HG03460 (cell line): ENCODE data around the gene CARNS1.
A peak's percentile ranks its signal among the peaks of the same experiment; 100 is the strongest.
"Not testable (repeated sequence)": the region's sequence is repeated elsewhere in the genome, so short reads cannot be mapped to it uniquely, and the experiment has no call there.

Experiments used
- ATAC-seq: cut with Tn5 transposase; IDR thresholded peaks from one replicate; pipeline ENCODE4 v1.9.1; 2021; ENCODE audit not compliant: unreplicated experiment

The CARNS1 gene

GRCh38 chr11:67423891-67424613, 8.6 kb downstream of the CARNS1 start:
- no peak for ATAC-seq

GRCh38 chr11:67427364-67427859, 11.9 kb downstream of the CARNS1 start:
- not testable (repeated sequence) for ATAC-seq

GRCh38 chr11:67428052-67429001, 12.8 kb downstream of the CARNS1 start, which contains the start of gene RPS6KB2:
RPS6KB2 (plus strand) TSS chr11:67428494; CDS start chr11:67428546, 52 bp downstream.
- ATAC-seq: peak; percentile 81

GRCh38 chr11:67429038-67429668, 13.7 kb downstream of the CARNS1 start:
- no peak for ATAC-seq

GRCh38 chr11:67429722-67430121, 14.2 kb downstream of the CARNS1 start:
- no peak for ATAC-seq

- no peak for ATAC-seq
Measured at GRCh38 chr11:67431346-67432249, 16.1 kb downstream of the CARNS1 start.

- no peak for ATAC-seq
Measured at GRCh38 chr11:67432655-67433349, 17.3 kb downstream of the CARNS1 start.

- ATAC-seq: no peak
Measured at GRCh38 chr11:67433536-67434394, 18.3 kb downstream of the CARNS1 start.

GRCh38 chr11:67434395-67434881, 19.0 kb downstream of the CARNS1 start:
- ATAC-seq: no peak

GRCh38 chr11:67435031-67435726, 19.7 kb downstream of the CARNS1 start:
- no peak for ATAC-seq

- ATAC-seq: no peak
Measured at GRCh38 chr11:67435727-67436458, 20.4 kb downstream of the CARNS1 start.

- peak; percentile 40 for ATAC-seq
Measured at GRCh38 chr11:67436459-67437081, 21.1 kb downstream of the CARNS1 start.

- peak; percentile 36 for ATAC-seq
Measured at GRCh38 chr11:67437082-67437808, 21.8 kb downstream of the CARNS1 start, which contains the start of gene PTPRCAP. PTPRCAP (minus strand) TSS chr11:67437682; CDS start chr11:67437619, 63 bp downstream.

- ATAC-seq: no peak
Measured at GRCh38 chr11:67437809-67438157, 22.3 kb downstream of the CARNS1 start.

- no peak for ATAC-seq
Measured at GRCh38 chr11:67438158-67438902, 22.9 kb downstream of the CARNS1 start.
